Measurements from ENCODE around the gene EXOC3L1.

The EXOC3L1 gene, protein sequence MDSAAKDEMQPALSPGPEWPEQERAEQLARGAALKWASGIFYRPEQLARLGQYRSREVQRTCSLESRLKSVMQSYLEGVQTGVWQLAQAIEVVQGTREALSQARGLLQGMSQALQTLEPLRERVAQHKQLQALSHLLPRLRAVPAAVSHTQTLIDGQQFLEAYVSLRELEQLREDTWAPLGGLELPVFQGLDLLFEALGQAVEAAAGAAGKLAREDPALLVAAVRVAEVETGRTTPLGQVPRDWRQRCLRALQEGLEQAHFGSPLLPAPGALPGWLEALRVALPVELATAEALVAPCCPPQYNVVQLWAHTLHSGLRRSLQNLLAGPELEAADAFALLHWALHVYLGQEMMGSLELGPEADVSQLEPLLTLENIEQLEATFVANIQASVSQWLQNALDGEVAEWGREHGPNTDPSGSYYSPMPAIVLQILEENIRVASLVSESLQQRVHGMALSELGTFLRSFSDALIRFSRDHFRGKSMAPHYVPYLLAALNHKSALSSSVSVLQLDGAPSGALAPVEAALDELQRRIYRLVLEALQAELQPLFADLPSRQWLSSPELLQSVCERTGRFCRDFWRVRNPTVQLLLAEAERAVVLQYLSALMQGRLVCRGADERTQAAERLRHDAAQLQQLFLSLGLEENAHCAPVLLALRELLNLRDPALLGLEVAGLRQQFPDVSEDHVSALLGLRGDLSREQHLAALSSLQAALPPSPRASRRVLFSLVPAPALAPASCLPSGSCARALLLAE

DNA sequence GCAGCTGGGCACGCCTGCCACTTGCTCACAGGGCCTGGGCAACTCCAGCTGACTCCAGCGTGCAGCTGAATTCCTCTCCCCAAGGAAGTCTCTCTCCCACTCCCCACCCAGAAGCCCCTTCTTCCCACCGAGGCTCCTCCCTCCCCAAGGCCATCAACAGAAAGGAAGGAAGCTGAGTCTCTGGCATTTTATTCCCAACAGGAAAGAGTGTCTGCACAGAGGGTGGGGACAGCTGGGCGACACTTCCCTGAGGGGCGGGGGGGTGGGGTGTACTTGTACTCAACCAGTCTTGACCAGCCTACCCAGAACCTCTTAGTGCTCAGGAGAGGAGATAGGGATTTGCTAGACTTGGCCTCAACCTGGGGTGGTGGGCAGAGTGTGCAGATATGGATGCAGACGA, at the start of gene EXOC3L1:
EXOC3L1 (minus strand) TSS at position 96 of the 400 bp plus-strand sequence. CDS start 460 bp downstream, outside the sequence.
- DNase-seq = no peak

DNA sequence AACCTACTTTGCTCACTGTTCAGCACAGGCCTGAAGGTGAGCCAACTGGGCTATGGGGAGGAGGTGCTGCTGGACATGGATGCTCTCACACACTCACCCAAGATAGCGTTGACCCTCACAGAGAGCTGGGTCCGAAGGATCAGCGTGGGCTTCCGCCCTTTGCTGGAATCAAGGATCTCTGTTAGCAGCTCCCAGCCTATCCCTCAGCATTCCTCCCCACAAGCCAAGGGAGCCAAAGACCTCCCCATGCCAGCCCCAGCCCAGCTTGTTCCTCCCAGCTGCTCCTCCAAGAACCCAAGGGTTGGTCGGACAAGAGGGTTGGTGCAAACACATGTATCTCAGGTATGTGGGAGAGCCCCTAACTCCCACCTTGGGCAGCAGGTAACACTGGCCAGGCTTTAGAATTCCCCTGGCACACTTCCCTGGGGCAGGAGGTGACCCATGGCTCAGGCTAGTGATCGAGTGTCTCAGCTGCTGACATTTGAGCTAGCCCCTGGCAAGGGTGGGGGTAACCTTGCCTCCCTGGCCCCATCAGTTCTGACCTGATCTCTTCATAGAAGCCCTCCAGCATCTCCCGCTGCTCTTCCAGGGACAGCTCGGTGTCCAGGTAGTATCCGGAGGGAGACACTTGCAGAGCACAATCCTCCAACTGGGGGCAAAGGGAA, 49.0 kb upstream of the EXOC3L1 start:
- DNase-seq = no peak

DNA sequence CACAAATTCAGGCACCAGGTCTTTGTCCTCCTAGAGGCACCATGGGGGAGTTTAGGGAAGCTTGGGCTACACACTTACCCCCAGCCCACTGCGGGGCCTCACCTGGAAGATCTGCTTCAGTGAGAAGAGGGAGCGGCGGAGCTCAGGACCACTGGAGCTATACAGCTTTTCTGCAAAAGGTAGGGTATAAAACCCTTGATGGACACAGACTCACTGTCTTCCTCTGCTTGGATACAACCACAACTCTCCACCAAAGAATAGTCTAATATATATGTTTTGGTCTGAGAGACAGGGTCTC, 48.3 kb upstream of the EXOC3L1 start:
- DNase-seq = no peak

DNA sequence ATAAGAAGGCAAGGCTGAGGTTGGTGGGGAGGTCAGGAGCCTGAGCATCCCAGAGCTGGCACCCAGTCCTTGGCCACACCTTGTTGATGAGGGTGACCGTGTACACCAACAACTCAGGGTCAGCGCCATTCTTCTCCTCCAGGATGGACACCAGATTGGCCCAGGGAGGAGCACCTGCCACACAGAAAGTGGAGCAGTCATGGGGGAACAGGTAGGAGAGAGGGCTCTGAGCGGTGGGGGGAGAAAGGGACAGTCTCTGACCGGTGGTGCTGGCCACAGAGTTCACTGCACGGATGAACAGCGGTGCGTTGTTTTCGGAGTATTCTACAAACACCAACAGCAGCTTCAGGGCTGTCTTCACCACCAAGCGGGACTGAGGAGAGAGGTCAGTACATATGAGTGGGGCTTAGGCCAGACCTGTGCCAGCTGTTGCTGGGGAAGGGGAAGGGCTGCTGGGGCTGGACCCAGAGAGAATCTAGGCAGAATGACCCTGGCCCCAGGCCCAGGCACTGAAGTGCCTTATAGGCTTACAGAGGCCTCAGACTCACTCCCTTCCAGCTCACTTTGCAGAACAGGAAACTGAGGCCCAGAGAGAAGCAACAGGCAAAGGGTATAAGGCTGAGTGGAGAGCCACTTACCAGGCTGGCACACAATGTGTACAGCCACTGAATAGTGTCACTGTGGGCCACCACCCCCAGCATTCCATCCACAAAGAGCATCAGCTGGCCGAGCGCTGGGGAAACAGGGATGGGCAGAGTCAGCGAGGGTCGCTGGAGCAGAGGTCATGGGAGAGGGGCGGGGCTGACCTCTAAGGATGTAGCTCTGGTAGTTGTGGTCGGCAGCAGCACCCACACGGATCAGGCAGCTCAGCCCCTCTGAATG, 47.7 kb upstream of the EXOC3L1 start:
- no peak for DNase-seq

DNA sequence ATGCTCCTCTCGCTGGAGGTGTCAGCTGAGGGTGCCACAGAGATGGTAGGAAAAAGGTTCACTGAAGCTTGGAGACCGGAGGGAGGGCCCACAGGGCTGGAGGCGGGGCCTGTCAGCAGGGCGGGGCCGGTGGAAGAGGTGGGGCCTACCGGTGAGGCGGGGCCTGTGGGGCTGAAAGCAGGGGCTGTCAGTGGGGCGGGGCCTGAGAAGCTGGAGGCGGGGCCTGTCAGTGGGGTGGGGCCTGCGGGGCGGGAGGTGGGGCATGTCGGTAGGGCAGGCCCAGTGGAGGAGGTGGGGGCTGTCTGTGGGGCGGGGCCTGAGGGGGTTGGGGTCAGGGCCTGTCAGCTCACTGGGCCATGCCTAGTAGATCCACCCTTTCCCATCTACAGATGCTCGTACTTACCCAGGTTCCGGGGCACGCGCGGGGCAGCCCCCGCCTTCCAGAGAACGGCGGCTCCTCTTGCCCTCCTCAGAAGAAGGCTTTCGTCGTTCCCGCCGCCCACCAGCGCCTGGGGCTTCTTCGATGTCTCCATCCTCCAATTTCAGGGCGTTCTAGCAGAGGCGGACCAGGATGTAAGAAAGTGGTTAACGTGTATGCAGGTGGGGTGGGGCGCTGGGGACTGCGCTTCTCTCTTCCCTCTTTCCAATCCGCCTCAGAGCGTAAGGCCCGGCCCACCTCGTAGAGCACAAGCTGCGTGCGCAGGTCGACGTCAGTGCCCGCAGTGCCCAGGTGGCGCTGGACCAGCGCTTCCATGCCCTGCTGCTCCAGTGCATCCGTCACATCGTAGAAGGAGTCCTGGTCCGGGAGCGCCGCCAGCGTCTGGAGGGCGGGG, 46.8 kb upstream of the EXOC3L1 start:
- no peak for DNase-seq

DNA sequence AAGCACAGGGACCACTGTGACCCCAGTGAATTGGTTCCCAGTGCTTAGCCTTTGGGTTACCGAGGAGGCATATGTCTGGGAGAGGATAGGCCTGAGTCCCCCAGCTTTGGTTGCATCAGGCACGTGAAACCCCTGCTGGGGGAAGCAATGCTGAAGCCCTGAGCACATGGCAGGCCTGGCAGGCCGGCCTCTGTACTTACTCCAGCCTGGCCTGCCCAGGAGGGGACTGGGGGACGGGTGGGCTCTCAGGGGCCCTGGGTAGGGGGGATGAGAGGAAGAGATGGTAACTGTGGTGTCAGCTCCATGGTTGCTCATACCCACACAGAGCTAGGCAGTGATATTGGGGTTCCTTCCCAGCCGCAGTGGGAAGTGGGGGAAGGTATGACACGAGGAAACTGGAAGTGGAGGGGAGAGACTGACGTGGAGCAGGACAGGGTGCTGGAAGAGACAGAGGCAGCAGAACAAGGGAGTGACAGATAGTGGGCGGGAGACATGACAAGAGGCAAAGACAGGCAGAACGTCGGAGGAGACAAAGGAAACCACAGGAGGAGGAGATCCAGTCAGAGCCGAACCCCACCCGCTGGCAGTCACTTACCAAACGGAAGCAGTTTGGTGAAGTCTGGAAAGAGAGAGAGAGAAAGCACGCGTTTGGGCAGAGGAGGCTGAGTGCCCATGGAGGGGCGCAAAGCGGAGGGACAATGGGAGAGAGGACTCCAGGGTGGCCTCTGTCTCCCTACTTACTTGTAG, 46.1 kb upstream of the EXOC3L1 start:
- DNase-seq = no peak

DNA sequence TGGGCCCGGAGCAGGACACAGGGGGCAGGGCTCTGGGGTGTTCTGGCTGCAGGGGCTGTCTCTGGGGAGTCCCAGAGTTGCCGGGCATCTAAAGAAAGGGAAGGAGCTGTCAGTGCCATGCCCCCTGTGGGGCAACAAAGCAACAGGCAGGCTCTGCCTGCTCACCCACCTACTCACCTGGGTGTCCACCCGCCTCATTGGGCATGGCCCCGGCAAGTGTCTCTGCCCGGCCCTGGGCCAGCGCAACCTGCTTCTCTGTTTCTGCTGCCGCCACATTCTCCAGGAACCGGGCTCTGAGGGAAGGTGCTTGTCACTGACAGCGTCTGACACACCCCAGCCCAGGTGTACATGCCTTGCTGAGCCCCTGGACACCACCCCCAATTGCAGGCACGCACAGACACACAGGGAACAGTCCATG, 44.3 kb upstream of the EXOC3L1 start:
- DNase-seq = no peak

DNA sequence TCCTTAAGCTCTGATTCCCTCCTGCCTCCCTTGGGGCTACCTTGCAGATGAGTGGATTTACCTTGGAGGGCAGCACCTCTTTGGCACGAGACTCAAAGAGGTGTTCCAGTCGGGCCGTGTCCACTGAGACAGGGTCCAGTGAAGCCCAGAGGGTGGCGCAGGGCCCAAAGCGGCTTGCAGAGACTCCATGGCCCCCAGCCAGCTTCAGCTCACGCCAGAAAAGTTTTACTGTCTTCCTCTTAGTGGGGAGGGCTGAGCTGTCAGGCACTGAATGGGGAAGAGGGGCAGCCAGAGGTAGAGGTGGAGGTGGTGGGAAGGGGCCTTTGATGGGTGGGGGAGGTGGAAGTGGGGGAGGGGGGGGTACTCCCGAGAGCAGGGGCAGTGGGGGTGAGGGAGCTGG, 43.7 kb upstream of the EXOC3L1 start:
- DNase-seq = no peak

DNA sequence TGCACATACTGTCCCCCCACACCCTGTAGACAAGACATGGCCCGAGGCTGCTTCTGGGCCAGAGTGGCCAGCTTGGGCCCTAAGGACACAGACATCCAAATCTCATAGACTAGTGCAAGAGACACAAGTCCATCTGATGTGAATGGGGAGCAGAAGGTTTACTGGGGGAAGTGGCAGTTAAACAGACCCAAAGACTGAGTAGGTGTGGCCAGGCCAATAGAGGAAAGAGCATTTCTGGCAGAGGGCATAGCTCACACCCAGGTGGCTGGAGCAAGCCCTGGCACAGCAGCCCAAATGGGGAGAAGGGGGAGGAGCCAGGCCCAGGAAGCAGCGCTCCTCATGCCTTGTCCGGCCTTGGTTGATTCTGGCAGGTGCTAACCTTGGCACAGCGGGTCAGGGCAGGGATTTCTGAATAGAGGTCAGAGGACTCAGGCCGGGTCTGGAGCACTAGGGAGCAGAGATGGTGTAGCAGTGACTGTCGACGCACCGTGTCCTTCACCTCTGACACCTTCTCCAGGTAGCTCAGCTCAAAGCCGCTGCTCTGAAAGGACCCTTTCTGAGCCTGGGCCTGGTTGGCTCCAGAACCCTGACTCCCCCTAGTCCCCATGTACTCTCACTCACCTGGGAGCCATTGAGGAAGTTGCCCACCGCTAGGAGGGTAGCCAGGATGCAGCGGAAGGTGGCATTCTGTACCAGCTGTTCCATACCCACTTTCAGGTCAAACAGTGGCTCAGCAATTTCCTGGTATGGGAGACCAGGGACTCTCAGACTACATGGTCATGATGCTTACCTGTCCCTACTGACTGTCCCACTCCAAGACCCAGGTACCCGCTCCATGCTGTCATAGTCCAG, 41.1 kb upstream of the EXOC3L1 start:
- DNase-seq = no peak

DNA sequence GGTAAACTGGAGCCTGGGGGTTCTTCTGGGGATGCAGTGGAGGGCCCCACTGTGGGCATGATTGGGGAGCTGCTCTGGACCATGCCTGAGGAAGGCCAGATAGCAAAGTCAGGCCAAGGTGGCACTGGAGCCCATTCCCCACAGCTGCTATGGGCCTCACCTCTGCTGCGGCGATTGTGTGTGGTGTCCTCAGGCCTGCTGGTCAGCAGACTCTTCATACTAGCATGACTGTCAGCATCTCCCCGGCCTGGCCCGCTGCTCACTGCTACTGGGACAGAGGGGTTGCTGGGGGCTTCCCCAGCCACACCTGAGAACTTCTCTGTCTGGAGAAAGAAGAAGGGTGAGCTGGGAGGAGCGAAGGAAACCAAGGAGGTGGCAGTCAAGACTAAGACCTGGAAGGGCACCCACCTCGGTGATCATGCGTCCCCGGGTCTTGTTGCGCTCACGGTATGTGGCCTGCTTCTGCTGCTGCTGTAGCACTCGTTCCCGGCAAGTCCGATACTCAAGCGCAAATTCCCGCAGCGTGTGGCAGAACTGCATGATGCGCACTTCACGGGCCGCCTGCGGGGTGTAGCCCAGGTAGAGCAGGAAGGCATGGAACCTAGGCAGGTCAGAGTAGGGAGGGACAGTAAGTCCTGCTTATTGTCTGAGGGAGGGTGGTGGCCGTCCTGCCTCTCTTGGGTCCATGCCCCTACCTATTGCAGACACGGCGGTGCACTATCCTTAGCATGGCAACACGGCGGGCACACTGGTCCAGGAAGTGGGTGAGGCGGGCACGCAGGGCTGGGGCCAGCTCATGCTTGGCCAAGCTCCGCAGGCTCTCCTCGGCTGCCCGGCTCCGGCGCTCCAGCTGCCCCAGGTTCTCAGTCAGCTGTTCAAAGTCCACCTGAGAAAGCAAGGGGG, 40.2 kb upstream of the EXOC3L1 start:
- no peak for DNase-seq

DNA sequence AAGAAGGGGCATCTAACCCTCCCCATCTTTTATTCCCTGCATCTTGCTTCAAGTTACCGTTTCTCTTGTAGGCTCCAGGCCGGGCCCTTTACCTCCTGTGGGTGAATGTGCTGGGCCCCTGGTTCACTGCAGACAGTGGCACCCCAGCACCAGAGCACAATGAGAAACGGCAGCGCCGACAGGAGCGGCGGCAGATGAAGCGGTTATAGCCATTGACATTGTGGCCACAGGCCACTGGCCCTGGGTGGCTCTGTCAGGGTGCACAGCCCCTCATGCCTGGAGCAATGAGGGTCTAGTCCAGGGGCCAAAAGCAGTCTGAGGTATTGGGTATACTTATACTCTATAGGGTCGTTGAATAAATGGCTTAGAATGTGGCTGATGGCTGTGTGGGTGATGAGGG, 39.0 kb upstream of the EXOC3L1 start:
- no peak for DNase-seq

DNA sequence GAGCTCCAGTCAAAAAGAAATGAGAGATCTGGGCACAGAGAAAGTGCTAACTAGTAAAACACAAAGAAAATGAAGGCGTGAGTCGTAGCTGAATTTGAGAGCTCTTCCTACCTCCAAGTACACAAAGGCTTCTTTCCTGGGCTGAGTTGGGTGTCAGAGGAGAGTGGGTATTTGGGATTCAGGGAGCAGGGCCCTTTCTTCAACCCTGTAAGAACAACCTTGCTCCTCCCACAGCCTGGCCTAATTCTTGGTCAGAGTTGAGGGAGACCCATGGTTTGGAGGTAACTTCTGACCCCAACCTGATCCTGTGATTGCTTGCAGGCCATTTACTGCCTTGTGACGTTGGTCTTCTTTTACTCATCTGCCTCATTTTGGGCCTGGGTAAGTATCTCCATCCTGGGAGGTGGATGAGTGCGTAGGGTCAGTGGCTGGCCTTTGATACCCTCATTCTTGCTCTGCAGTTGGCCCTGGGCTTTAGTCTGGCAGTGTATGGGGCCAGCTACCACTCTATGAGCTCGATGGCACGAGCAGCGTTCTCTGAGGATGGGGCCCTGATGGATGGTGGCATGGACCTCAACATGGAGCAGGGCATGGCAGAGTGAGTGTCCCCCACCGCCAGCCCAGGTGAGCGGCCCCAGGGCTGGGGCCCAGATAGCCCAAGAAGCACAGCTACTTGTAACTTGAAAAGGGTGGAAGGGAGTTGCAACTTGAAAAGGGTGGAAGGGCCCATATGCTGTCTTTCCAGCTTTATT, 38.3 kb upstream of the EXOC3L1 start:
- no peak for DNase-seq

DNA sequence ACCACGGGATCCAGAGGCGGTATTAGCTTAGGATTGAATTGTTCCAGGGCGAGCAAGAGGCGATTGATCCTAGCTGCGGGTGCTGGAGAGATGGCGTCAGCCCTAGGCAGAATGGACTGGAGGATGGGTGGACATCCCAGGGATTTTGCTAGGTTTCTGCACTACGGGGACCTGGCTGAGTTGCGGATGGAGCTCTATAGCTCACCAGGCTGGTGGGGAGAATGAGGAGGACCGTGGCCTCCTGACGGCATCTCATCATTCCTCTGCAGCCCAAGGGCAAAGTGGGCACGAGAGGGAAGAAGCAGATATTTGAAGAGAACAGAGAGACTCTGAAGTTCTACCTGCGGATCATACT, 37.6 kb upstream of the EXOC3L1 start:
- DNase-seq = no peak

DNA sequence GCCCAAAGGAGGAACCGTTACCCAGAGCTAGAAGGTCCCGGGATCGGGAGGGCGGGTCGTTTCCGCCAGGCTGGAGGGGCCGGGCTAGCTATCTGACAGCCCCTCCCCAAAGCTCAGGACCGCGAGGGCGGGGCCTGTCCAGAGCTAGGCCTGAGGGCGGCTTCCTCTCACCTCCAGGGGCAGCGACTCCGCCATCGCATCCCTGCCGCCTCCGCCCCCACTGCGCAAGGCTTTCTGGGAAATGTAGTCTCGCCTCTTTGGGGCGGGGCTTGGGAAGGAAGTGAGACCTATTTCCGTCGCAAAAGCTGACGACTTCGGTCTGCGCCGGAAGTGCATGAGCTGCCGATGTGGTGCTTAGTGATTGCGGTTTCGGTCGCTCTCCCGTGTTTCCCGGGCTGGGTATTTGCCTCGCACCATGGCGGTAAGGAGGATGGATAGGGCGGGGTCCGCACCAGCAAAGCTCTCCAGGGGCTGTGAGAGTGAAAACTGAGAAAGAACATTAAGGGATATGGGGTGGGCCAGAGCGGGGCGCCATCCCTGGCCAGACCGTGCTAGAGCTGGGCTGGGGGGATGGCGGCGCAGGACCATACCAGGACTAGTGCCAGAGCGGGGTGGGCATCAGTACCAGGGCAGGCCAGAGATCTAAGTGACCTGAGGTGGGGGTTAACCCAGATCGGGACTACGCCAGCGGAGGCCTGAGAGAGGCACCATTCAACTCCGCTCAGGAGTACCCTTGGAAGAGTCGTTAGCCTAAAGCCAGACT, 37.0 kb upstream of the EXOC3L1 start, which contains the start of gene TMEM208:
TMEM208 (plus strand) TSS at position 327 of the 763 bp plus-strand sequence; CDS start at position 416, 89 bp downstream.
- peak; percentile 91 to 96 for DNase-seq

DNA sequence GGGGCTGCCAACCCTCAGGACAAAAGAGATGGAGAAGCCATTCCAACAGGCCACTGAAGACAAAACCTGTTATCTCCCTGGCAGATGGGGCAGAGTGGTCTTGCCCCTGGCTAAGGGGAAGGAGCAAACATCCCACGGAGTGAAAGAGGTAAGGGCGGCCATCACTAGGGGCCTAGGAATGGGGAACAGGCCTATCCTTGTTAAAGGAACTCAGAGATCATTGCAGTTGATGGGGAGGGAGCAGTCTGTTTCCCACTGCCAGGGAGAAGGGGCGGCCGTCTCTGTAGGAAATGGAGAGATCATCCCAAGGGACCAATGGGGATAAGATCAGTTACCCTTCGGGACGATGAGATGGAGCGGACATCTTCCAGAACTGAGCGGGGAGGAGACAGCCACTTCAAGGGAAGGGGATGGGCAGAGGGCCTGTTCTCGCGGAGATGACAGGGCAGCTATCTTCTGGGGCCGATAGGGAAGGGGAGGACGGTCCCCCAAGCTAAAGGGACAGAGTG, 36.4 kb upstream of the EXOC3L1 start:
- no peak for DNase-seq

DNA sequence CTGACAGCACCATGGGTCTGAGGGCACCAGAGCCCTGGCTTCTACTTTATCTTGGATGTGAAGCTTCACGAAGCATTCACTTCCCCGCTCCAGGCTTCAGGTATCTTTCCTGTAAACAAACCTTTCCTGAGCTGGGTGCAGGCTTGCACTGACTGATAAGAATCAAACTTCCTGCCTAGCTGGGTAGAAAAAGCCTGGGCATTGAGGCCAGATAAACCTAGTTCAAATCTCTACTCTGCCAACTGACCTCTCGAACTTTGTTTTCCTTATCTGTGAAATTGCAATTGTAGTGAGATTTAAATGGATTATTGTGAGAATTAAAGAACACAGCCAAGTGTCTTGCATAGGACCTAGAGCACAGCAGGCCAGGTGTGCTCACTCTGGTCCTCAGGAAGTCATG, 34.1 kb upstream of the EXOC3L1 start:
- no peak for DNase-seq
